Dedifferentiated amniotic fluid mesenchymal stem cell (primary cell): Measurements from ENCODE around the gene PRTN3.
"Not testable (repeated sequence)": the region's sequence is repeated elsewhere in the genome, so short reads cannot be mapped to it uniquely, and the experiment has no call there.

ENCODE experiments used
- DNase-seq: peaks from one replicate; pipeline ENCODE4 v3.0.0-alpha.2; 2016; ENCODE audit errors: extremely low spot score

Gene PRTN3

DNA sequence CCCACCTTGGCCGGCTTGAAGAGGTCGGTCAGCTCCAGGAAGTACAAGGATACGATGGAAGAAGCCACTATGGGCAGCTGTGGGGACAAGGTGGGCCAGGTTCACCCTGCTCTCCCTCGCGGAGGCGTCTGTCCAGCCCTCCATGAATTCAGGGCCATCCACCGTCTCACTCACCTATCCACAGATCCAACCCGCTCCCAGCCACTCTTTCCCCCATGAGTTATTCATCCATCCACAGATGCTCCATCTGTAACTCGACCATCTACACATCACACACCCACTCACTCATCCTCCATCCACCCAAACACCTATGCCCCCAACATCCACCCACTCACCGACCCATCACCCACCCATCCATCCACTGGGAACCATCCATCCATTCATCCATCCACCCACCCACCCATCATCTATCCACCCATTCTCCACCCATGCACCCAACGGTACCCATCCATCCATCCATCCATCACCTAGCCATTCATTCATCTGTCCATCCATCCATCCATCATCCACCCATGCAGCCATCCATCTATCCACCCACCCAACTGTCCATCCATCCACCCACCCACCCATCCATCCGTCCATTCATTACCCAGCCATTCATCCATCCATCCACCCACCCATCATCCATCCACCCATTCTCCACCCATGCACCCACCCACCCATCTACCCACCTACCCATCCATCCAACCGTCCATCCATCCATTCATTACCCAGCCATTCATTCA, 24.9 kb upstream of the PRTN3 start:
- DNase-seq = no peak

- no peak for DNase-seq
Measured at GRCh38 chr19:816500-816857, 24.3 kb upstream of the PRTN3 start.

- DNase-seq = not testable (repeated sequence)
Measured at GRCh38 chr19:820212-820611, 20.6 kb upstream of the PRTN3 start.

DNA sequence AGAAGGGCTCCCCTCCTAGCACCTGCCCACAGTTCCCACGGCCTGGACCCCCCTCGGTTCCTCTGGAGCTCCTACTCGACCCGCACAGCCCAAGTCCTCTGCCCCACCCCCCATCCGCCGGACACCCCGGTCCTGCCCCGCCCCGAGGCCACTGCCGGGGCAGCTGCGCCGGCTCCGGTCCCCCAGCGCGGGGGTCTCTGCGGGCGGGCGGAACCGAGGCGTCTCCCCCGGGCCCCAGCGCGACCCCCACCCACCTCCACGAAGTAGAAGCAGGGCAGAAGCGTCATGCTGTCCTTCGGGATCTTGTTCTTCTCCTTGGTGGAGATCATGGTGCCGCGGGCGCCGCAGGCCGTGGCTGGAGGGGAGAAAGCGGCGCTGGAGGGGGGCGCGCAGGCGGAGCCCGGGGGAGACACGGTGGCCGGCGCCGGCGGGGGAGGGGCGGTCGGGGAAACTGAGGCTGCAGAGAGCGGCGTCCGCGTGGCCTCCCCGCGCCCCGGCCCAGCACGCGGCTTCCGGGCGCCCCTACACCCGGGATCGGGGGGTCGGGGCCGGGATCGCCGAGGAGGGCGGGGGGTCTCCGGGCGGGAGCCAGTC, 19.5 kb upstream of the PRTN3 start:
- no peak for DNase-seq

DNA sequence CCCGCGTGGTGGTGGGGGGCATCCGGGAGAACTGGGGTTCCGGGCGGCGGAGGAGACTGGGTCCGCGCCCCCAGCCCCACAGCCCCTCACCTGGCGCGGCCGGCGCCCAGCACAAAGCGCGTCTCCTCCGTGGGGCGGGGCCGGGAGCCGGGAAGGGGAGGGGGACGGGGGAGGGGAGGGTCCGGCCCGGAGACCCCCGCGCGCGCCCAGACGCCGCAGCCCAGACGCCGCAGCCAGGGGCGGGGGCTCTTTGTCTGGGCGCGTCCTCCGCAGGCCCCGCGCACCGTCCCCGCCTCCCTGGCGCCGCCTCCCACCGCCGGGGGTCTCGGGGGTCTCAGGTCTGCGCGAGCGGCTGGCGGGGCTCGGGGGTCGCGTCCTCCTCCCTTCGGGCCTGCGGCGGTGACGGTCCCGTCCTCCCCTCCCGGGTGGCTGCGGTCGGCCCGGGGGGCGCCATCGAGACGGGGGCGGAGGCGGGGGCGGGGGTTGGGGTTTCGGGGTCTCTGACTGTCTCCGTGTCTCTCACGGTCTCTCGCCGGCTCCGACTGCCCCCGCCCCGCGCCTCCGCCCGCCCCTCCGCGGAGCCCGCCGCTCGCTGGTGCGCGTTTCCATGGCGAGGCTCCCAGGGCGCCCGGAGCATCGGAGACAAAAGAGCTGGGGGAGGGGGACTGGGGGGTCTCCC, 18.8 kb upstream of the PRTN3 start, which contains the start of gene PLPPR3:
Gene PLPPR3, minus strand, starts transcription at position 131 of the 679 bp plus-strand sequence. CDS start 396 bp downstream, outside the sequence.
- no peak for DNase-seq

DNA sequence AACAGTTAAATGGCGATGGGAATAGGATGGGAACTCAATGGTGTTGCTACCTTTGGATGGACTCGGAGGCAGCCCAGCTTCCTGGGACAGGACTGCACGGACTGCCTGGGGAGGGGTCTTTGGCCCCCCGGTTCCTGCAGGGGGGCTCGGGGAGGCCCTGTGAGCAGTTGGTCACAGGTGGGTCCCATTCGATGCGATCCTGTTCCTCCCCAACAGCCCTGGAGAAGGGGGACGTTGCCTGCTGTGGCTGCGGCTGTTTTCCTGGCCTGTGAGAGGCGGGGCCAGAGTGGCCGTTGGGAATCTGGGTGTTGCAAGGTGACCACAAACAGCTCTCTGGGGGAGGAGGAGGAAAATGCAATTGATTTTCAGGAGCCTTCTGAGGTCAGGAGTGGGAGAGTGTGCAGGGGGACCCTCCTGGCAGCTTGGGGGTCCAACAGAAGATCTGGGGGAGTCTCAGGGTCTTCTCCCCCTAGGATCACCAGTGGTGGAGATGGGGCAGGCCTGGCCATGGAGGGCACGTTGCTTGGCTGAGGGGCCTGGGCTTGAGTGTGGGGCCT, 17.2 kb upstream of the PRTN3 start:
- no peak for DNase-seq

GRCh38 chr19:824885-825284, 15.9 kb upstream of the PRTN3 start:
- DNase-seq = no peak

DNA sequence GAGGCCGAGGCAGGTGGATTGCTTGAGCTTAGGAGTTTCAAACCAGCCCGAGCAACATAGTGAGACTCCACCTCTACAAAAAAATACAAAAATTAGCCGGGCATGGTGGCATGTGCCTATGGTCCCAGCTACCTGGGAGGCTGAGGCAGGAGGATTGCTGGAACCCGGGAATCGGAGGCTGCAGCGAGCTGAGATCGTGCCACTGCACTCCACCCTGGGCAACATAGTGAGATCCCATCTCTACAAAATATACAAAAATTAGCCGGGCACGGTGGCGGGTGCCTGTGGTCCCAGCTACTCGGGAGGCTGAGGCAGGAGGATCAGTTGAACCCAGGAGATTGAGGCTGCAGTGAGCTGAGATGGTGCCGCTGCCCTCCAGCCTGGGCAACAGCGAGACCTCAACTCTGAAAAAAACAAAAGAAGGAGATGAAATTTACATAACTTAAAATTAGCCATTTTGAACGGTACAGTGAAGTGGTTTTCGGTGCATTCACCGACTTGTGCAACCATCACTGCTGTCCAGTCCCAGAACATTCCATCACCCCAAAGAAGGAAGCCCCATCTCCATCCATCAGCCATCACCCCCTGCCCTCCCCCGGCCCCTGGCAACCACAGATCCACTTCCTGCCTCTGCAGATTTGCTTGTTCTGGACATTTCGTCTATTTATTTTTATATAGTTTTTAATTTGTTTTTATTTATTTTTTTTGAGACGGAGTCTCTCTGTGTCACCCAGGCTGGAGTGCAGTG, 14.7 kb upstream of the PRTN3 start:
- no peak for DNase-seq

DNA sequence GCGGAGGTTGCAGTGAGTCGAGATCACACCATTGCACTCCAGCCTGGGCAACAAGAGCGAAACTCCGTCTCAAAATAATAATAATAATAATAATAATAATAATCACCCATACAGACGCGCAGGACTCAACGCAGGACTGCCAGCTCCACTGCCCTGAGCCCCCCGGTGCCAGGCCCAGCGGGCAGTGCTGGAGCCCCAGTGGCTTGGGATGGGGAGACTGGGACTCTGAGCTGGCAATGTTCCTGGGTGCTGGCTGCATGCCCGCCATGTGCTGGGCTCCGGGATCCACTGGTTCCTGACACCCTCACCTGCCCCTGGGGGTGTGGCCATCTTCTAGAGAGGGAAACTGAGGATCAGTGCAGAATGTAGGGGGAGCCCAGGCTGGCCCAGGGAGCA, 13.5 kb upstream of the PRTN3 start:
- DNase-seq = no peak

DNA sequence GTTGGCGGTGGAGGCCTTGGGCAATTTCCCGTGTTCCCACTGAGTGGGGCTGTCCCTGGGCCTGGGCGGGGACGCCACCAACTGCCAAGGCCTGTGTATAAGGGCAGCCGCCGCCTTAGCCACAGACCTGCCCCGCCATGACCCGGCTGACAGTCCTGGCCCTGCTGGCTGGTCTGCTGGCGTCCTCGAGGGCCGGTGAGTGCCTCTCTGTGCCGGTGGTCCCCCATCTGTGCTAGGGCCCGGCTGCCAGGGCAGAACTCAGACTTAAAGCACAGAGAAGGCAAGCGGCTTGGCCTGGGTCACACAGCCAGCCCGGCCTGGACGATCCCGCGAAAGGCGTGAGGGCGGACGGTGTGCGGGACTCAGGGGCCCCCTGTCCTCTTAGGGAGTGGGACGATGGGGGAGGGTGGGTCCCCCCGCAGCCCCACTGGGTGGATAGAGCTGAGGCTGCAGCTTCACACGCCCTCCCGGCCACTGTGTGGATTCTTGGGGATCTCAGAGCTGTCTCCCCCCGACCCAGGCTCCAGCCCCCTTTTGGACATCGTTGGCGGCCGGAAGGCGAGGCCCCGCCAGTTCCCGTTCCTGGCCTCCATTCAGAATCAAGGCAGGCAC, 13.0 kb upstream of the PRTN3 start, which contains the start of gene AZU1:
Gene AZU1, plus strand, starts transcription at position 128 of the 612 bp plus-strand sequence. Its CDS starts 10 bp downstream, at position 138.
- DNase-seq = no peak

- no peak for DNase-seq
Measured at GRCh38 chr19:829129-829758, 11.6 kb upstream of the PRTN3 start.

DNA sequence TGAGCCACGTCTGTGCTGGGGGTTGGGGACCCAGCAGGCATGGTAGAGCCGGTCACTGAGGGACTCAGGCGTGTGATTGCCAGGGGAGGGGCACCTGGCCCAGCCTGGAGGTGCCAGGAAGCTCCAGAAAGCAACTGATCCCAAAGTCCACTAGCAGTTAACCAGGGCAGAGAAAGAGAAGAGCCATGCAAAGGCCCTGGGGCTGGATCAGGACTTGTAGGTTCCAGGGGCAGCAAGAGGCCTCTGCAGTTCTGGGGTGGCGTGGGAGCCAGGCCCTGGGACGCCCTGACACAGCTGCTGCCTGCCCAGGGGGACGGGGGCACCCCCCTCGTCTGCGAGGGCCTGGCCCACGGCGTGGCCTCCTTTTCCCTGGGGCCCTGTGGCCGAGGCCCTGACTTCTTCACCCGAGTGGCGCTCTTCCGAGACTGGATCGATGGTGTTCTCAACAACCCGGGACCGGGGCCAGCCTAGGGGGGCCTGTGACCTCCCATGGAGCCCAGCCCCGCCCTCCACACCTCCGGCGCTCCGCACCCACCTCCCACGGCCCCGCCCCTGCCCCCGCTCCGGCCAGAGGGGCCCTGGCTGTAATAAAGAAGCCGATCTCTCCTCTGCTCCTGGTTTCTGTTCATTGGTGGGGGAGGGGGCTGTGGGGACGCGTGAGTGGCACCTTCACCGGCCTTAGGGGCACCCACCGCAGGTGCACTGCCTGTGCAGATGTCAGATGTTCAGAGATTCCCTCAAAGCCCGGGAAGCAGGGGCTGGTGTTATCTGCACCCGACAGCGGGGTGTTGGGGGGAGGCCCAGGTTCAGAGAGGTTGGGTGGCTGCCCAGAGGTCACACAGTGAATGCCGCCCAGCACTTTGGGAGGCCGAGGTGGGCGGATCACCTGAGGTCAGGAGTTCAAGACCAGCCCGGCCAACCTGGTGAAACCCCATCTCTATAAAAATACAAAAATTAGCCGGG, 9.1 kb upstream of the PRTN3 start:
- no peak for DNase-seq

DNA sequence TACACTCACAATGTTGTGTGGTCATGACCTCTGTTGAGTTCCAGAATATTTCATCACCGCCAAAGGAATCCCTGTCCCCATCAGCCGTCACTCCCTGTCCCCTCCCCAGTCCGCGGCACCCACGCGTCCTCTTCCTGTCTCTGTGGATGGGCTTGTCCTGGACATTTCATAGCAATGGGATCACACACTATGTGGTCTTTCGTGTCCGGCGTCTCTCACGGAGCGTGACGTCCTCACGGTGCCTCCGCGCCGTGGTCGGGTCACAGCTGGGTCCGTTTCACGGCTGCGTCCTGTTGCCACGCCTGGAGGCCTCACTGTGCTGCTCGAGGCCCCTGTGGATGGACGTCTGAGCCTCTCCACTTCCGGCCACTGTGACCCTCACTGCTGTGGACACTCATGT, 6.6 kb upstream of the PRTN3 start:
- no peak for DNase-seq

DNA sequence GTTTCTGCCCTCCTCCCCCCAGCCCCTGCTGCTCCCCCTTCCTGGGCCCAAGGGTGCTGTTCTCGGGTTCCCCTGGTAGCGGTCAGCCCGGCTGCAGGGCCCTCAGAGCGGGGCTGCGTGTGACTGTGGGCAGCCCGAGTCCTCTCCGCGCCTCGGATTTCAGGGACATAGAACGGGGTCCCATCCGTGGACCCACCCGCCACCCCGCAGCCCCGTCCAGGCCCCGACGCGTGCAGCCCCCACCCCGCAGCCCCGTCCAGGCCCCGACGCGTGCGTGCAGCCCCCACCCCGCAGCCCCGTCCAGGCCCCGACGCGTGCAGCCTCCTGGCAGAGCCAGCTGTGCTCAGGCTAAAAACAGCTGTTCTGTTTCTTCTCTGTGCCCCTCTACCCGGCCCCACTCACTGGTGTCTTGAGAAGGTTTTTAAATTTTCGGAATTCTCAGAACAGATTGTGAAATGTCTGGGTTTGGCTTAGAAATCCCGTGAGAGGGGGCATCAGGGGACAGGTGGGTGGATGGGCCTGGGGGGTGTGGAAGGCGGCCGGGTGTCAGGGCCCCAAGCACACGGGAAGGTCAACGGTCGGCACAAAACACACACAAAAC, 5.5 kb upstream of the PRTN3 start:
- no peak for DNase-seq

GRCh38 chr19:842802-843179, 2.0 kb downstream of the PRTN3 start:
- DNase-seq = not testable (repeated sequence)

GRCh38 chr19:843180-843835, 2.5 kb downstream of the PRTN3 start:
- no peak for DNase-seq

DNA sequence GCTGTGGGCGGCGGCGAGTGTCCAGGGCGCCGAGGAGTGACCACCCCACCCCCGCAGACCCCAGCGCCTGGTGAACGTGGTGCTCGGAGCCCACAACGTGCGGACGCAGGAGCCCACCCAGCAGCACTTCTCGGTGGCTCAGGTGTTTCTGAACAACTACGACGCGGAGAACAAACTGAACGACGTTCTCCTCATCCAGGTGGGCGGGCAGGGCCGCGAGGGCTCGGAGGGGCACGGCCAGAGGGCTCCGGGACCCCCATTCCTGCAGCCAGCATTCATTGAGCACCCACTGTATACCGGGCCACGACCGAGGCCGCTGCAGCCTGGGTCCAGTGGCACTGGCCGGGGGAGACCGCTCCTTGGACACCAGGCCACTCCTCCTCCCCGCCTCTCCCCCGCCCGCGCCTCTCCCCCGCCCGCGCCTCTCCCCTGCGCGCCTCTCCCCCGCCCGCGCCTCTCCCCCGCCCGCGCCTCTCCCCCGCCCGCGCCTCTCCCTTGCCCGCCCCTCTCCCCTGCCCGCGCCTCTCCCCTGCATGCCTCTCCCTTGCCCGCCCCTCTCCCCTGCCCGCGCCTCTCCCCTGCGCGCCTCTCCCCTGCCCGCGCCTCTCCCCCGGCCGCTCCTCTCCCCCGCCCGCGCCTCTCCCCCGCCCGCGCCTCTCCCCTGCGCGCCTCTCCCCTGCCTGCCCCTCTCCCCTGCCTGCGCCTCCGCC, 3.2 kb downstream of the PRTN3 start:
- no peak for DNase-seq

GRCh38 chr19:844546-844971, 3.8 kb downstream of the PRTN3 start:
- no peak for DNase-seq
